WTC11 (cell line): ENCODE measurements around the gene WNT5B.

Experiments
- CREB1 ChIP-seq: sonication (generic); formaldehyde crosslinking; IDR thresholded peaks from 2 replicates; pipeline ENCODE4 v1.8.0; 2023; ENCODE audit warnings: mild to moderate bottlenecking, missing genetic modification reagents
- SMAD3 ChIP-seq: sonication (generic); formaldehyde crosslinking; IDR thresholded peaks from 2 replicates; pipeline ENCODE4 v1.8.0; 2022; ENCODE audit warnings: missing genetic modification reagents, mild to moderate bottlenecking, borderline replicate concordance
- ZNF121 ChIP-seq: sonication (generic); formaldehyde crosslinking; IDR thresholded peaks from 2 replicates; pipeline ENCODE4 v1.8.0; 2023; ENCODE audit warnings: missing genetic modification reagents
- TF ChIP-seq, protein P1 (sequence below): fragments of 200-600 bp; IDR thresholded peaks from 2 replicates; pipeline ENCODE4 v1.8.0; 2022; ENCODE audit warnings: antibody characterized with exemption
- TF ChIP-seq, protein P2 (sequence below): sonication (generic); formaldehyde crosslinking; IDR thresholded peaks from 2 replicates; pipeline ENCODE4 v1.8.1; 2023; ENCODE audit warnings: mild to moderate bottlenecking, missing genetic modification reagents, moderate library complexity
- TF ChIP-seq, protein P3 (sequence below): sonication (generic); formaldehyde crosslinking; IDR thresholded peaks from 2 replicates; pipeline ENCODE4 v1.8.0; 2022; ENCODE audit warnings: mild to moderate bottlenecking, missing genetic modification reagents

DNA sequence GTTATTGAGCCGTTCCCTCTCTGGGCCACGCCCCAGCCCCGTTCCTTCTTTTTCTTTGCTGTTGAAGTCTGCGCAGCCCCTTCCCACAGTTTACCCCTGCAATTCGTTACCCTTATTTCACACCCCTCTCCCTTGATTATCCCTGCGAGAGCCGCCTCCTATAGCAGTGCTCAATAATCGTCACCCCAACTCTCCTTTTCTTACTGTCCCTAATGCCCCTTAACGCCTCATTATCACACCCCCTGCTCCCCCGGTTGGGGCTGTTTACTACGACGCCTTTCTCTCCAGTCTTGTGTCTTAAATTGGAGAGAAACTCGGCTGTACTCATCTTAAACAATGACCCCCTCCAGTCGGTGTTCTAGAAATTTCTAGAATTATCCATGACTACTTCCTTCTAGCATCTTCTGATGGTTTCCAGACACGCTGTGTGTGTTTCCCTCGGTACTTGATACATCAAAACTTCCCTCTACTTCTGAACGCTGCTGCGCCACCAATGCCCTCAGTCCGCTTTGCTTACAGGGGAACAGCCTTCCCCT is 33.9 kb upstream of the WNT5B start:
- TF ChIP-seq, protein P1, sequence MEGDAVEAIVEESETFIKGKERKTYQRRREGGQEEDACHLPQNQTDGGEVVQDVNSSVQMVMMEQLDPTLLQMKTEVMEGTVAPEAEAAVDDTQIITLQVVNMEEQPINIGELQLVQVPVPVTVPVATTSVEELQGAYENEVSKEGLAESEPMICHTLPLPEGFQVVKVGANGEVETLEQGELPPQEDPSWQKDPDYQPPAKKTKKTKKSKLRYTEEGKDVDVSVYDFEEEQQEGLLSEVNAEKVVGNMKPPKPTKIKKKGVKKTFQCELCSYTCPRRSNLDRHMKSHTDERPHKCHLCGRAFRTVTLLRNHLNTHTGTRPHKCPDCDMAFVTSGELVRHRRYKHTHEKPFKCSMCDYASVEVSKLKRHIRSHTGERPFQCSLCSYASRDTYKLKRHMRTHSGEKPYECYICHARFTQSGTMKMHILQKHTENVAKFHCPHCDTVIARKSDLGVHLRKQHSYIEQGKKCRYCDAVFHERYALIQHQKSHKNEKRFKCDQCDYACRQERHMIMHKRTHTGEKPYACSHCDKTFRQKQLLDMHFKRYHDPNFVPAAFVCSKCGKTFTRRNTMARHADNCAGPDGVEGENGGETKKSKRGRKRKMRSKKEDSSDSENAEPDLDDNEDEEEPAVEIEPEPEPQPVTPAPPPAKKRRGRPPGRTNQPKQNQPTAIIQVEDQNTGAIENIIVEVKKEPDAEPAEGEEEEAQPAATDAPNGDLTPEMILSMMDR, result no peak
- TF ChIP-seq ZNF121 (CRISPR knock-in tag) (no peak), CREB1 (CRISPR knock-in tag) (no peak), SMAD3 (CRISPR knock-in tag) (no peak)
- TF ChIP-seq, protein P2, sequence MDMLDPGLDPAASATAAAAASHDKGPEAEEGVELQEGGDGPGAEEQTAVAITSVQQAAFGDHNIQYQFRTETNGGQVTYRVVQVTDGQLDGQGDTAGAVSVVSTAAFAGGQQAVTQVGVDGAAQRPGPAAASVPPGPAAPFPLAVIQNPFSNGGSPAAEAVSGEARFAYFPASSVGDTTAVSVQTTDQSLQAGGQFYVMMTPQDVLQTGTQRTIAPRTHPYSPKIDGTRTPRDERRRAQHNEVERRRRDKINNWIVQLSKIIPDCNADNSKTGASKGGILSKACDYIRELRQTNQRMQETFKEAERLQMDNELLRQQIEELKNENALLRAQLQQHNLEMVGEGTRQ, result no peak
- TF ChIP-seq, protein P3, sequence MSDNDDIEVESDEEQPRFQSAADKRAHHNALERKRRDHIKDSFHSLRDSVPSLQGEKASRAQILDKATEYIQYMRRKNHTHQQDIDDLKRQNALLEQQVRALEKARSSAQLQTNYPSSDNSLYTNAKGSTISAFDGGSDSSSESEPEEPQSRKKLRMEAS (CRISPR knock-in tag), result no peak
